Muscle of arm (tissue), 12 donors: ENCODE results near the gene FBXW5. TPM values are rescaled to one million over a fixed set of nuclear protein-coding genes. Genes with fewer than 3 reads are reported as not detected.

Source experiments
- DNase-seq: peaks from one replicate; pipeline ENCODE4 v3.0.0-alpha.2; 2013
- polyA plus RNA-seq, 12 donors: library from polyadenylated mRNA; unstranded; fragments of 120-200 nt; gene quantifications; one replicate each; pipeline ENCODE4 v1.2.1, GENCODE V29; 2013; ENCODE audit not compliant: insufficient read length in 12 of 12

FBXW5 gene
- polyA plus RNA-seq, 12 donors, result 26.2 to 46.7 (median 30.6) TPM; not detected in 1

DNA sequence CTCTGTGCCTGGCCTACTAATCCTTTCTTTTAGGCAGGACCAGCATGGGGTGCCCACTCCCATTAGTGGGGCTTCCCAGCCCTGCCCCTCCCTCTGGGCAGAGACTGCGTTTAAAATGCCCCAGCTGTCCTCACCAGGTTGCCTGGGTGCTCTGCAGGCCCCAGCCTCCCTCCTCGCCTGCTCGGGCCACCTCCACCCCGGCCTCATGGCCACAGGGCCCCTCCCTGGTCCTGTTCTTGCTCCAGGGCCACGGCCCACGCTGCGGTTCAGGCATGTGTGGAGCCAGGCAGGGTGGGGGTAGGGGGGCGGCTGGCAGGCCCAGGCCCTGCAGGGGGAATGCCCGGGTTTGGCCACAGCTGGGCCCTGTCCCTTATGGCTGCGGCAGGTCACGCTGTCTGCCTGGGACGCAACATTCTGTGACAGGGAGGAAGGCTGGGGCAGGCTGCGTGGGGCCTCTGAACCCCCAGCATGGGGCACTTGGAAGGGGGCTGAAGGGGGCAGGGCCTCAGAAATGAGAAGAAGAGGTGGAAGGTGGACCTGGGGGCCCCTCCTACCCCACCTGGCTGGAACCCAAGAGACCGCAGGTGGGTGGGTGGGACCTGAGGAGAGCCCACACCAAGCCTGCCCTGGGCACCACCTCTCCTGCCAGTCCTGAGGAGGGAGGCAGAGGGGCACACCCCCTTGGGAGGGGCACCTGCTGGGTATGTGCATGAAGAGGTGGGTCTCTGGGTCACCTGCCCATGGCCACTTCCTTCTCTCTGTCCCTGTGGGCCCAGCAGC is 7.2 kb upstream of the FBXW5 start, which contains the start of gene LCN12:
Gene LCN12 (plus strand): TSS at position 733 of the 780 bp plus-strand sequence. CDS start 55 bp downstream, outside the sequence.
- no peak for DNase-seq

GRCh38 chr9:136950656-136951276 is 6.2 kb upstream of the FBXW5 start:
- no peak for DNase-seq

DNA sequence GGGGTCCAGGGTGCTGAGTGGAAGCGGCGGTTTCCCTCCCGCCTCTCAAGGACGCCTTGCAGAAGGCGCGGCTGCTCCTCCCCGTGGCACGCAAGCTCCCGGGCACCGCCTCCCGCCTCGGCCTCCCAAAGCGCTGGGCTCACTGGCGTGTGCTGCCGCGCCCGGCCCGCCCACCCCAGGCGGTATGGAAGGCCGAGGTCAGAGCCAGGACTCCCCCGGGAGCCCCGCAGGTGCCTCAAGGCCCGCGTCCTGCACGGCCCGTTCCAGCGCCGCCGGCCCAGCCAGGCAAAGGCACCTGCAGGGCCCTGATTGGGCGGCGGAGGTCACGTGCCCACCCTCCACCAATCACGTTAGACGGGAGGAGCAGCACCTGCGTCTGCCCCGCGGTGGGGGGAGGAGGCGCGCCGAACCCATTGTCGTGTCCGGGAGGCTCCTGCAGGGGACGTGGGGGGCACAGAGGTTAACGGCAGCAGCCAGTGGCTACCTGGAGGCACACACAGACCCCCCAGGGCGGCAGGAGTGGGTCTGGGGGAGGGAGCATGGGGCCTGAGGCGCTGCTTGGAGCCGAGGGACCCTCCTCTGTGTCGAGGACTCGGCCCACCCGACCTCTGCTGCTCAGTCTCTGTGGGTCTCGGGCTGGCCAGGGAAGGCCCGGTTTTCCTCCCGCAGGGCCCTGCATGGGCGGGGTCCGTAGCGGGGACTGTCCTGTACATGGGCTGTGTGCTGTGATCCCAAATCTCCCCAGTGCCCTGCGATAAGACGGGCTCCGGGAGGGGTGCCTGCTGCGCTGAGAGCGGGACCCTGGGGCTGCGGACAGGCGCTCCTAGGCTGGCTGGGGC is 5.5 kb upstream of the FBXW5 start:
- peak; percentile 80 for DNase-seq

DNA sequence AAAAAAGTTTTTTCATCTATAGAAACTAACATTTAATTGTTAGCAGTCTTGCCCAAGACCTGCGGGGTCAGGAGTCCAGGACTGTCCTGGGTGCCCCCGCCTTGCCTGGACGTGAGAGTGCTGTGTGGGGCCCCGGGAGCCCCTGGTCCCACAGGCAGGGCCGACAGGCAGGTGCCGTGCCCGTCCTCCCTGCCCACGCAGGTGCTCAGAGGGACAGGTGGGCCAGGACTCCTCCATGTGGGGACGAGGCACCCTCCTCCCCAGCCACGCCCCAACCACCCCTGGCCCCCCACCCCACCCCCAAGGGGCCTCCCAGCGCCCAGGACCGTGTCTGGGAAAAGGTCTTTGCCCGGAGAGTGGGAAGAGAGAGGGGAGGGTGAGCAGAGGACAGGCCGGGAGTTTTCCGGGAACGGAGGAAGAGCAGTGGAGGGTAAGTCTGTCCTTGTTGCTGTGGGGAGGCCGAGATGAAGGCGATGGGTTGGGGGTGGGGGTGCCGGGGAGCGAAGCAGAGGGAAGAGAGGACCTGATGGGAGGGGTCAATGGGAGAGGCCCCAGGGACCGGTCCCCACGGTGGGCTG is 4.8 kb upstream of the FBXW5 start:
- no peak for DNase-seq

- no peak for DNase-seq
Observed at GRCh38 chr9:136947955-136948510, 3.5 kb upstream of the FBXW5 start.

DNA sequence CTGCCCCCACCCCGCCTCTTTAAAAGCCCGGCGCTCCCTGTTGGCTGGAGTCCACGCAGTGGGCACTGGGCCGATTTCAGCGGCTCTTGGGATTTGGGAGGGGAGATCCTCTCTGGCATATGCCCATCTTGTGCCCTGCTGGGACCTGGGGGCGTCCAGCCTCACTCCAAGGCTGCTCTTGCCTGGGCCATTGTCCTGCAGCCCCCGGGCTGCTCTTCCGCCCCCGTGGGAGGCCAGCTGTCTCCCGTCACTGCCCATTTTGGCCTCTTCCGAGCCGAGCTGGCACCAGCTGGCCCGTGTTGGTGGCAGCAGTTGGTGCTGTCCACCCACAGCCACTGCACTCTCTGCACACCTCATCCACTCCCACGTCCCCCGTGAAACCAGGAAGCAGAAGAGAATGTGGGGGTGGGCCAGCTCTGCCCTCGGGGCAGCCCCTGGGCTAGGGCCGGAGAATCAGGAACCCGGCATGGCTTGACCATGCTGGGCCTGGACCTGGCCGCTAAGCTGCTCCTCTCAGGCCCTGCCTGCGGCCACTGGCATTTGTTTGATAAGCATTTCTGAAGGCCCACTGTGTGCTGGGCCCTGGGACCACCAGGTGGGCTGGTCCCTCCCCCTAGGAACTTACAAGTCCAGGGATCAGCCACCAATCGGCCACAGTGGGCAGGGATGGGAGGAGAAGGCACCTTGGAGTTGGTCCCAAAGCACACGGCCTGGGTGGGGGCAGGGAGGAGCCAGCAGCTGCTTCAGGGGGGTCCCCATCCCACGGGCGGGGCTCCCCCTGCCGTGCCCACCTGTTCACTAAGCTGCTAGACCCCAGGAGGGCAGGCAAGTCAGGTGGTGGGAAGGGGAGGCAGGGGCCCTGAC is 2.7 kb upstream of the FBXW5 start:
- DNase-seq, result no peak

- DNase-seq, result no peak
Observed at GRCh38 chr9:136946228-136947027, 1.9 kb upstream of the FBXW5 start.

- no peak for DNase-seq
Observed at GRCh38 chr9:136945333-136946227, 1.0 kb upstream of the FBXW5 start.

DNA sequence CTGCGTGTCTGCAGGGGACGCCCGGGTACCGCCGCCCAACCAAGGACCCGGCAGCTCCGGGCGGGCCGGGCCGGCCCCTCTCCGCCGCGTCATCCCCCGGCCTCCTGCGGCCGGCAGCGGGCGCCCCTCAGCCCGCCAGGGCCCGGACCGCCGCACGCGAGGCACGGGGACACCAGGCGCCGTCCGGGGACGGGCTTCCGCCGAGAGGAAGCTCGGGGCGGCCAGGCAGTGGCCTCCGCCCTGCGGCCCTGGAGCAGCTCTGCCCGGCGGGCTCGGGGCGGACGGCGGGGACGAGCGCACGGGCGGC is 373 bp downstream of the FBXW5 start:
- no peak for DNase-seq

DNA sequence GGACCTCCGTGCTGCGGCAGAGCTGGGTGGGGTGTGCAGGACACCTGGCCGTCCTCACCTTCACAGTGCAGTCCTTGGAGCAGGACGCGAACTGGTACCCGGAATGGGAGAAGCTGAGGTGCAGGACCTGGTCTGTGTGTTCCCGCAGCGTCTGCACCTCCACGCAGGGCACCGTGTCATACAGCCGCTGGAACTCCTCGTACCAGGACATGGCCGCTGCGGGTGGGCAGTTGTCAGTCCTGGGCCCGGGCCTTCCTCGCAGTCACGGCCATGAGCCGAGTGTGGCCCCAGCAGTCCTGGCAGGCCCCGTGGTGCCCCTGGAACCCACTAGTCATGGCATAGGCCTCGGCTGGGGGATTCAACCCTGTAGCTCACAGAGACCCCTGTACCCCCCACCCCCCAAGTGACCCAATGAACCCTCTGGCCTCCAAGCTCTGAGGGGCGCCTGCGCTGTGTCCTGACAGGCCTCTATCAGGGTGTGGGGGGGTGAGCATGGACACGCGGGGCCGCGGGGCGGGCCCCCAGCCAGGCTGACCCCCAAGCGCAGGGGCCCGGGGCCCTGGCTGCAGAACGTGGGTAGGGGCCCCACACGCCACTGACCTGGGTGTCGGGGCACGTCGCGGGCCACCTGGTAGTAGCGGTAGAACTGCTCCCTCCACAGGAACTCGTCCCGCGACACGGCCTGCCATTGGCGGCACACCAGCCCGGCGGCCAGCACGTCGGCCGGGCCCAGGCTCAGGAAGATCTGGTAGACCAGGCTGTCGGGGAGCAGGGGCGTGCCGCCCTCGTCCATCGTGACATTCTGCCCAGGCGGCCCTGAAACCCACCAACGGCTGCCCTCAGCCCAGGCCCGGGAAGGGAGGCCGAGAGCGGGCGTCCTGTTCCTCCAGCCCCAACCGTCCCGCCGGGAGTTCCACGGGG is 987 bp downstream of the FBXW5 start:
- DNase-seq, result no peak

DNA sequence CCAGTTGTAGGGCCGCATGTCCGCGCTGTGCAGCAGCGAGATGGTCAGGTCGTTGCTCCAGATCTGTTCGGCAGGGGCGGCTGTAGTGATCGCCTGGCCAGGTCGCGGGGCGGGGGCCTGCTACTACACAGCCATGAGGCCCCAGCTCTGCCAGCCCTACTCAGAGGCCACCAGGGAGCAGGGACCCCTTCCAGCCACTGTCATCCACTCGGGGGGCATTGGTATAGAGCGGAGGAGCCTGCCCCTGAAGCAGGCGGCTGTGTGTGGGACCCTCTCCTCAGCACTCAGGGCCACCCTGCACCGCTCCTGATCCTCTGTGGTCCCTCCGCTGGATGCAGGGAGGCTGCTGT is 1.7 kb downstream of the FBXW5 start:
- DNase-seq, result no peak

DNA sequence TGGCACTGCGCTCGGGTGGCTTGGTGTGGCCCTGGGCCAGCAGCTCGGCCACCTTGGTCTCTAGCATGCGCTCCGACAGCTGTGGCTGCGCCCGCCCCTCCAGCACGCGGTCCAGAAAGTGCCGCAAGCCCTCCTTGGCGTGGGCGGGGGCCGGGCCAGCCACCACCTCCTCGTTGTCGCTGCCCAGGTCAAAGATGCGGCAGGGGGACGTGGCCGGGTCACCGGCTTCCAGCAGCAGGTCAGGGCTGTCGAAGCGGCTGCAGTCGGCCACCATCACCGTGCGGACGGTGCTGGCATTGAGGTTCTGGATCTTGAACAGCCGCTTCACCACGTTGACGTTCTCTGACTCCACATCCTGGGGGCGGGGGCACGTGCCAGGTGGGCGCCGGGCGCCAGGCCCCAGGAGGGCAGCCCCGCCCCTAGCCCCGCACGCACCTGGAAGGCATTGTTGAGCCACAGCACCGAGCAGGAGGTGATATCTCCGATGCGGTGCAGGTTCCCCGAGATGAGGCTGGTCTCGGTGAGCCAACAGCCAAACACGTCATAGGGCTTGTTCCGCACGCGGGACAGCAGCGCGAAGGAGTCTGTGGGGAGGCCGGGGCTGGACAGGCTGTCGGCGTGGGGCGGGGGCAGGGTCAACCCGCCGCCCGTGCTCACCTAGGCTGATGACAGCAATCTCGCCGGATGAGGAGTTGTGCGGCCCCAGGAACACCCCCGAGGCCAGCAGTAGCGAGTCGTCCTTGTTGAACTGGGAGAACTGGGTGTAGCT is 2.2 kb downstream of the FBXW5 start:
- DNase-seq, result no peak

DNA sequence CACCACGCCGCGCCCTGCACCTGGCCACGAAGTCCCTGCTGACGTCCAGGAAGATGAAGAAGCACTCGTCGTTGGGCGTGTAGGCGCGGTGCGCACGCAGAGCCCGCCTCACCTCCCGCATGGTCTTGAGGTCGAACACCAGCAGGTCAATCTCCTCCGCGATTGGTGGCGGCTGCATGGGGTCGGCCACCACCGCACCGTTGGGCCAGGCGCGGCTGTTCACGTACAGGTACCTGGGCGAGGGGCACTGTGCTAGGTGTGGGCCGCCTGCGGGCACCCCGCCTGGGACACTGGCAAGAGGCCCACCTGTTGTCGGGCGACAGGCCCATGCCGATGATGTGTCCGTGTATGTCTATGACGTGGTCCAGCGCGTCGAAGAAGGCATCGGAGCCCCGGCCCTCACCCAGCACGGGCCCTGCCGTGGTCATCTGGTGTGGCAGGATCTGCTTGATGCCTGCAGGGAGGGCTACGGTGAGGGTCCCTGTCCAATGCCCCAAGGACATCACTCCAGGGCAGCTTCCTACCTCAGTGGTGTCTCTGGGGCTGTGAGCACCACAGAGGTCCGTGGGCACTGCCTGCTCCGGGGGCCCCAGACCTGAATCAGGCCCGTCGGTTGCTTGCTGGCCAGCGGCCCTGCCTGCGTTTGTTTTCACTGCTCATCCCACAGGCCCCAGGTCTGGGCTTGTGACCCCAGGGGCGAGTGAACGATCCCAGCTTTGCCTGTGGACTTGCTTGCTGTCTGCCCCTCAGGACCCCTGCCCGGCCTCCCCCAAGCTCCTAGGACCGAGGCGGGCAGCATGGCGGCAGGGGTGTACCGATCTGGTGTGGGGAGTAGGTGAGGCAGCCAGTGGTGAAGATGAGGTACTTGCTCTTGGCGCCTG is 3.1 kb downstream of the FBXW5 start:
- DNase-seq, result no peak

- DNase-seq, result no peak
Observed at GRCh38 chr9:136940526-136941230, 3.9 kb downstream of the FBXW5 start.

DNA sequence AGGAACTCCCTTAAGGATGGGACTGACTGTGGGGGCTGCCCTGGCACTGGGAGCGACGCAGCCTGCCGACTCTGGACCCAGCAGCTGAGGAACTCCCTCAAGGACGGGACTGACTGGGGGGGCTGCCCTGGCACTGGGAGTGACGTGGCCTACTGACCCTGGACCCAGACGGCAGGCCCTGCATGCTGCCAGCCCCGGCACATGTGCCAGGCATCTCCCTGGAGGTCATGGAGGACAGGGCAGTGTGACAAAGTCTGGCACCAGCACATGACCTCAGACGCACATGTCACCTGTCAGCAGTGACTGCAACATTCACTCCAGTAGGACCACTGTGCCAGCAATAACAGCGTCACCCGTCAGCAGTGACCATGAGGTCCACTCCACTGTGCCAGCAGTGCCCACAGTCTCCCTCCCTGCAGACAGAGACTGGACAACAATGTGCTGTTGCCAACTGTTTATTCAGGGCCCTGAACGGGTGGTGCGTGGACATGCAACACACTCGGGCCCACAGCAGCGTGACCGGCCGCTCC is 4.5 kb downstream of the FBXW5 start:
- no peak for DNase-seq
